ENCODE results near the gene POM121L2. TPM values are rescaled to one million over a fixed set of nuclear protein-coding genes. Genes with fewer than 3 reads are reported as not detected.

The POM121L2 gene
- total and polyA plus RNA-seq, 9 of the 15 experiments (the other 6 are each of a cell fraction or from before 2014, with no cell fraction given): 0.23 to 0.45 TPM; not detected in 7

DNA sequence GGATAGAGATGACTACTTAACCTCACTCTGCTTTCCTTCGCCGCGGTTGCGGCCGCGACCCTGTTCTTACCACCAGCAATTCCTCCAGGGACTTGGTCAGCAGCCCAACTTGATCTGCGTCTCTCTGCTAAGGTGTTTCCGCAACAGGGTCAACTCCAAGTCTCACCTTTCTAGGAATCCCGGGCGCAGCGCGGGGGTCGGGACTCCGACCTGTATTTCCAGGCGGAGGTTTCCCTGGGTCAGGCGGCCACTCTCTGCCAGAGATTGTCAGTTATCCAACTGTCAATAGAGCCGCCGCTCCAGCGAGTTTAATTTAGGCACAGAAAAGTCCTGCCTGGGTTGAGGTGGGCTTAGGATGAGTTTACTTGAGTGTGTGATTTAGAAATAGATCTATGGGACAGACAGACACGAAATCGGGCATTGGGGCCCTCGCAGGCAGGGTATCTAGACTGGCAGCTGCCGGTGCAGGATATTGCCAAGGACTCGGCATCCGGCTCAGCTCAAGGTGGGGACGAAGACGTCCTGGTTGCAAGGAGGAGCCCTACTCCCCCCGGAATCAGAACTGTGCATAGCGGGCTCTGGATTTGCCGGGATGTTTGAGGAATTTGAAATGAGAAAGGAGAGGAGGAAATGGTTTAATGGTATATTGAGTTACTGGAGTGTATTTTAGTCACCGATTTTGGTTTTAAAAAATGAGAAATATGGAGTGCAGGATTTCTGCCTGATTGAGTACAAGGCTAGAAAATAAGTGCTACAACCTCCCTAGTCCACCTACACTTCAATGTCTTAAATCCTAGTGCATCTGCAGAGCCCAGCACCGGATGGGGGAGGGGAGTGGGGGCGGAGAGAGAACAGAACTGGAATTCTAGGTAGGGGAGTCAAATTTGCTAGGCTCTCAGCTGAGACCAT, 23.7 kb downstream of the POM121L2 start (continued):
- TF ChIP-seq HMBOX1 (IDR thresholded peaks at IDR 0.05) (peak; percentile 56), KAT7 (CRISPR knock-in tag; IDR thresholded peaks at IDR 0.05; ENCODE audit: borderline replicate concordance) (peak; percentile 52; the same call in 1 of the 2 replicates), MEIS2 (IDR thresholded peaks at IDR 0.05; ENCODE audit: partially characterized antibody) (no peak), TFAP4 (CRISPR knock-in tag; IDR thresholded peaks at IDR 0.05; ENCODE audit: borderline replicate concordance) (0 out of 2 replicates have a peak, but pooled peaks have one; percentile 29), ZNF253 (CRISPR knock-in tag; conservative IDR thresholded peaks at IDR 0.05) (no peak), CHD4 (IDR thresholded peaks at IDR 0.05; ENCODE audit: insufficient read depth, insufficient replicate concordance, low read depth, low read length, poor library complexity, severe bottlenecking) (peak; percentile 45), RCOR1 (IDR thresholded peaks at IDR 0.05; ENCODE audit: borderline replicate concordance in 1 of 2, low read depth in 2 of 2, low read length in 2 of 2) (peak in 1 of 2 experiments; percentile 76; a peak in 2 of 4 replicates), PML (IDR thresholded peaks at IDR 0.05; ENCODE audit: low read length) (0 out of 2 replicates have a peak, but pooled peaks have one; percentile 15), VEZF1 (CRISPR knock-in tag; IDR thresholded peaks at IDR 0.05) (peak; percentile 17; the same call in 1 of the 2 replicates), GATA2 (CRISPR knock-in tag; IDR thresholded peaks at IDR 0.05) (0 out of 2 replicates have a peak, but pooled peaks have one; percentile 12), ETV1 (tag; conservative IDR thresholded peaks at IDR 0.05; ENCODE audit: low read depth) (peak; percentile 66), E2F3 (CRISPR knock-in tag; IDR thresholded peaks at IDR 0.05) (no peak)
- TF ChIP-seq, protein P1, sequence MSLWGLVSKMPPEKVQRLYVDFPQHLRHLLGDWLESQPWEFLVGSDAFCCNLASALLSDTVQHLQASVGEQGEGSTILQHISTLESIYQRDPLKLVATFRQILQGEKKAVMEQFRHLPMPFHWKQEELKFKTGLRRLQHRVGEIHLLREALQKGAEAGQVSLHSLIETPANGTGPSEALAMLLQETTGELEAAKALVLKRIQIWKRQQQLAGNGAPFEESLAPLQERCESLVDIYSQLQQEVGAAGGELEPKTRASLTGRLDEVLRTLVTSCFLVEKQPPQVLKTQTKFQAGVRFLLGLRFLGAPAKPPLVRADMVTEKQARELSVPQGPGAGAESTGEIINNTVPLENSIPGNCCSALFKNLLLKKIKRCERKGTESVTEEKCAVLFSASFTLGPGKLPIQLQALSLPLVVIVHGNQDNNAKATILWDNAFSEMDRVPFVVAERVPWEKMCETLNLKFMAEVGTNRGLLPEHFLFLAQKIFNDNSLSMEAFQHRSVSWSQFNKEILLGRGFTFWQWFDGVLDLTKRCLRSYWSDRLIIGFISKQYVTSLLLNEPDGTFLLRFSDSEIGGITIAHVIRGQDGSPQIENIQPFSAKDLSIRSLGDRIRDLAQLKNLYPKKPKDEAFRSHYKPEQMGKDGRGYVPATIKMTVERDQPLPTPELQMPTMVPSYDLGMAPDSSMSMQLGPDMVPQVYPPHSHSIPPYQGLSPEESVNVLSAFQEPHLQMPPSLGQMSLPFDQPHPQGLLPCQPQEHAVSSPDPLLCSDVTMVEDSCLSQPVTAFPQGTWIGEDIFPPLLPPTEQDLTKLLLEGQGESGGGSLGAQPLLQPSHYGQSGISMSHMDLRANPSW (CRISPR knock-in tag; IDR thresholded peaks at IDR 0.05): no peak
